ENCODE measurements around the gene CCDC73.

Gene CCDC73

DNA sequence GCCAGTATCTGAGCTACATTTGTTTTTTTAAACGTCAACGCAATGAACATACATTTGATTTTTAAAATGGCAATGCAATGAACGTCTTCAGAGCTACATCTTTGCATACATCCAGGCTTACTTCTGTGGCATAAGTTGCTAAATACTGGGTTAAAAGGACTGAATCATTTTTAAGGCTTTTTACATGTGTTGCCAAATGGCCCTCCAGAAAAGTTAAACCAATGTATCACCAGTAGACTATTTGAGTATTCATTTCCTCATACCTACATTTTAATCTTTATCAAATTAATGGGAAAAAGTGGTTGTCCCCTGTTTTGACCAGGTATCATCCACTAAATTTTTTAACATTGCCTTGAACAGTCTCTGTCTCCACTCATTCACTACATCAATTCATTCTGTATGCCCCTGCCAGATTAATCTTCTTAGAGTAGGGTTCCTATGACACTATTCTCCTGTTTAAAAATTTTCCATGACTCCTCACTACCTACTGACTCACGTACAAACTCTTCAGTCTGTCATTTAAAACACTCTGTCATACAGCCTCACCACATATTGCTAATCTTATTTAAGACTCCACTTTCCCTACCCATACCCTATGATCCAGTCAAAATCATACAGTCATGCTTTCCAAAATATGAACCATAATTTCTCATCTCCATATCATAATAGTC lies 22.9 kb upstream of the CCDC73 start:
- H3K4me1 ChIP-seq (ENCODE audit: control insufficient read depth, low read length), result no peaks in the 10 kb centered on the region
- H4K20me1 ChIP-seq (ENCODE audit: control insufficient read depth, insufficient read depth, low read depth, low read length), result no peaks in the 10 kb centered on the region
- no peaks in the 10 kb centered on the region for H3K36me3 ChIP-seq (ENCODE audit: control insufficient read depth, low read length)
- TF ChIP-seq, protein P1, sequence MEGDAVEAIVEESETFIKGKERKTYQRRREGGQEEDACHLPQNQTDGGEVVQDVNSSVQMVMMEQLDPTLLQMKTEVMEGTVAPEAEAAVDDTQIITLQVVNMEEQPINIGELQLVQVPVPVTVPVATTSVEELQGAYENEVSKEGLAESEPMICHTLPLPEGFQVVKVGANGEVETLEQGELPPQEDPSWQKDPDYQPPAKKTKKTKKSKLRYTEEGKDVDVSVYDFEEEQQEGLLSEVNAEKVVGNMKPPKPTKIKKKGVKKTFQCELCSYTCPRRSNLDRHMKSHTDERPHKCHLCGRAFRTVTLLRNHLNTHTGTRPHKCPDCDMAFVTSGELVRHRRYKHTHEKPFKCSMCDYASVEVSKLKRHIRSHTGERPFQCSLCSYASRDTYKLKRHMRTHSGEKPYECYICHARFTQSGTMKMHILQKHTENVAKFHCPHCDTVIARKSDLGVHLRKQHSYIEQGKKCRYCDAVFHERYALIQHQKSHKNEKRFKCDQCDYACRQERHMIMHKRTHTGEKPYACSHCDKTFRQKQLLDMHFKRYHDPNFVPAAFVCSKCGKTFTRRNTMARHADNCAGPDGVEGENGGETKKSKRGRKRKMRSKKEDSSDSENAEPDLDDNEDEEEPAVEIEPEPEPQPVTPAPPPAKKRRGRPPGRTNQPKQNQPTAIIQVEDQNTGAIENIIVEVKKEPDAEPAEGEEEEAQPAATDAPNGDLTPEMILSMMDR (IDR thresholded peaks at IDR 0.05; ENCODE audit: low read depth, low read length, poor library complexity, severe bottlenecking), result no peak
- TF ChIP-seq EZH2phosphoT487 (IDR thresholded peaks at IDR 0.05; ENCODE audit: borderline replicate concordance, low read length), result no peak
- no peak overlapping the region for H3K4me3 ChIP-seq (ENCODE audit: low read length)
- H3K79me2 ChIP-seq (ENCODE audit: control insufficient read depth, low read length), result no peaks in the 10 kb centered on the region
- H3K9me3 ChIP-seq (ENCODE audit: control insufficient read depth, insufficient read depth, low read length), result no peaks in the 10 kb centered on the region
- no peaks in the 10 kb centered on the region for H3K9me2 ChIP-seq (replicated peaks; ENCODE audit: control insufficient read depth, low read length)
- H3K27ac ChIP-seq (ENCODE audit: low read depth, low read length), result no peak overlapping the region
- no peaks in the 10 kb centered on the region for H3F3A ChIP-seq (ENCODE audit: control insufficient read depth, insufficient read depth)
- H3K27me3 ChIP-seq (ENCODE audit: control insufficient read depth, low read length), result no peaks in the 10 kb centered on the region; the same call in 1 of the 2 replicates
- H3K4me2 ChIP-seq (ENCODE audit: low read length), result no peak overlapping the region

DNA sequence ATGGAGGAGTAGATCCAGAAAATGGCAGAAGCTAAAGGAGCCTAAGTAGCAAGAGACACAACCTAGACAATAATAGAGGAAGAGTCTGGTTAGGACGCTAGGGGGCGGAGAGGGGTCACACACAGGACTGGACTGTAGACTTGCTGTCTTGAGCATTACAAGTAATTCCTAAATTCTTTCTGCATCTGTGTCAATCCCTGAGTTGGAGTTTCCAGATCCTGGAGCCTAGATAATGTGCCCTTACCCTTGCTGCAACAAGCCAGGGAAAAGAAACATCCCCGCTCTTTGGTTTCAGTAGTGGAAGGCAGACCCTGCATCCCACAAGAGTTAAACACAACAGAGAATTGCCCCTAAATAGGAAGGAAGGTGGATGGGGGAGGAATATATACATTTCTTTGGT lies 14.9 kb upstream of the CCDC73 start:
- no peak overlapping the region for H3K4me2 ChIP-seq (ENCODE audit: low read length)
- no peaks in the 10 kb centered on the region for H4K20me1 ChIP-seq (ENCODE audit: control insufficient read depth, insufficient read depth, low read depth, low read length)
- no peaks in the 10 kb centered on the region for H3K36me3 ChIP-seq (ENCODE audit: control insufficient read depth, low read length)
- peaks cover 12% of the 10 kb centered on the region; the same call in 1 of the 2 replicates for H3K27me3 ChIP-seq (ENCODE audit: control insufficient read depth, low read length)
- H3K4me1 ChIP-seq (ENCODE audit: control insufficient read depth, low read length), result no peaks in the 10 kb centered on the region
- H3K79me2 ChIP-seq (ENCODE audit: control insufficient read depth, low read length), result no peaks in the 10 kb centered on the region
- H3K4me3 ChIP-seq (ENCODE audit: low read length), result no peak overlapping the region
- H3K9me2 ChIP-seq (replicated peaks; ENCODE audit: control insufficient read depth, low read length), result no peaks in the 10 kb centered on the region
- H3K9me3 ChIP-seq (ENCODE audit: control insufficient read depth, insufficient read depth, low read length), result no peaks in the 10 kb centered on the region
- TF ChIP-seq EZH2phosphoT487 (IDR thresholded peaks at IDR 0.05; ENCODE audit: borderline replicate concordance, low read length), result no peak
- TF ChIP-seq, protein P1 (IDR thresholded peaks at IDR 0.05; ENCODE audit: low read depth, low read length, poor library complexity, severe bottlenecking), result peak; percentile 86
- no peaks in the 10 kb centered on the region for H3F3A ChIP-seq (ENCODE audit: control insufficient read depth, insufficient read depth)
- H3K27ac ChIP-seq (ENCODE audit: low read depth, low read length), result no peak overlapping the region

DNA sequence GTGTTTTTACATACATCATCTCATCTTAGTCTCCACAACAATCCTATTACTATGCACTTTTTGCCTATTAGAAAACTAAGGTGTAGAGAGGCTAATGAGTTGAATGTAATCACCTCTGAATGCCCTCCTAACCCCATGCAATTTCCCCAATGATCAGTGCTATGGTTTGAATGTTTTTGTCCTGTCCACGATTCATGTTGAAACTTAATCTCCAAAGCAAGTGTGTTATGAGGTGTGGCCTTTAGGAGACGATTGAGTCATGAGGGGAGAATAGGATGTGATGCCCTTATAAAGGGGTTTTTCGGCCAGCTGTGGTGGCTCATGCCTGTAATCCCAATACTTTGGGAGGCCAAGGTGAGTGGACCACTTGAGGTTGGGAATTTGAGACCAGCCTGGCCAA lies 2.0 kb upstream of the CCDC73 start:
- Histone ChIP-seq H3K4me2 (ENCODE audit: low read length) (no peak overlapping the region), H3K27me3 (ENCODE audit: control insufficient read depth, low read length) (no peaks in the 10 kb centered on the region), H3K36me3 (ENCODE audit: control insufficient read depth, low read length) (no peaks in the 10 kb centered on the region), H3F3A (ENCODE audit: control insufficient read depth, insufficient read depth) (no peaks in the 10 kb centered on the region), H4K20me1 (ENCODE audit: control insufficient read depth, insufficient read depth, low read depth, low read length) (no peaks in the 10 kb centered on the region), H3K27ac (ENCODE audit: low read depth, low read length) (no peak overlapping the region), H3K4me1 (ENCODE audit: control insufficient read depth, low read length) (peaks cover 9% of the 10 kb centered on the region), H3K4me3 (ENCODE audit: low read length) (no peak overlapping the region), H3K79me2 (ENCODE audit: control insufficient read depth, low read length) (no peaks in the 10 kb centered on the region), H3K9me2 (replicated peaks; ENCODE audit: control insufficient read depth, low read length) (no peaks in the 10 kb centered on the region), H3K9me3 (ENCODE audit: control insufficient read depth, insufficient read depth, low read length) (no peaks in the 10 kb centered on the region)
- TF ChIP-seq, protein P1 (IDR thresholded peaks at IDR 0.05; ENCODE audit: low read depth, low read length, poor library complexity, severe bottlenecking), result no peak
- TF ChIP-seq EZH2phosphoT487 (IDR thresholded peaks at IDR 0.05; ENCODE audit: borderline replicate concordance, low read length), result no peak
